ENCODE data around the gene TNFRSF13B.

Gene TNFRSF13B

DNA sequence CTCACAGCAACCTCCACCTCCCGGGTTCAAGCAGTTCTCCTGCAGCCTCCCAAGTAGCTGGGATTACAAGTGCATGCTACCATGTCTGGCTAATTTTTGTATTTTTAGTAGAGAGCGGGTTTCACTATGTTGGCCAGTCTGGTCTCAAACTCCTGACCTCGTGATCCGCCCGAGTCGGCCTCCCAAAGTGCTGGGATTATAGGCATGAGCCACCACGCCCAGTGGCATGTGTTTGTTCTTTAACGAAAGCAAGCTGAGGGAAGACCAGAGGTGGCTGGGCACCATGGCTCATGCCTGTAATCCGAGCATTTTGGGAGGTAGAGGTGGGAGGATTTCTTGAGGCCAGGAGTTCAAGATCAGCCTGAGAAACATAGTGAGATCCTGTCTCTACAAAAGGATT, 18.1 kb downstream of the TNFRSF13B start:
- no peak for DNase-seq

DNA sequence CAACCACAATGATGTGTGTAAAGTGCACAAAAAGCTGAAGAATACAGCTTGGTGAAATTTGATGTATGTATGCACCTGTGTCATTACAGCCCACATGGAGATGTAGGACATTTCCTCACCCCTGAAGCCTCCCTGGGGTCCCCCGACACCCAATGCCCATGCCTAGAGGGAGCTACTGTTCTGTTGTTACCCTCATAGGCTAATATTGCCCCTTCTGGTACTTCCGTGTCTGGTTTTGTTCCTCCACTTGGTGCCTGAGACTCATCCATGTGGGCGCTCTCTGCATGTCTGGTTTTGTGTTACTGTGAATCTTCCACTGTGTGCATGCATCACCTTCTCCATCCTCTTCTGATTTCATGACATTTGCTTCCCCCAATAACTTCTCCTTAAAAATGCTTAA, 18.6 kb downstream of the TNFRSF13B start:
- no peak for DNase-seq

- no peak for DNase-seq
Observed at GRCh38 chr17:16952401-16952800, 19.5 kb downstream of the TNFRSF13B start.

GRCh38 chr17:16950488-16950887, 21.4 kb downstream of the TNFRSF13B start:
- DNase-seq, result no peak

DNA sequence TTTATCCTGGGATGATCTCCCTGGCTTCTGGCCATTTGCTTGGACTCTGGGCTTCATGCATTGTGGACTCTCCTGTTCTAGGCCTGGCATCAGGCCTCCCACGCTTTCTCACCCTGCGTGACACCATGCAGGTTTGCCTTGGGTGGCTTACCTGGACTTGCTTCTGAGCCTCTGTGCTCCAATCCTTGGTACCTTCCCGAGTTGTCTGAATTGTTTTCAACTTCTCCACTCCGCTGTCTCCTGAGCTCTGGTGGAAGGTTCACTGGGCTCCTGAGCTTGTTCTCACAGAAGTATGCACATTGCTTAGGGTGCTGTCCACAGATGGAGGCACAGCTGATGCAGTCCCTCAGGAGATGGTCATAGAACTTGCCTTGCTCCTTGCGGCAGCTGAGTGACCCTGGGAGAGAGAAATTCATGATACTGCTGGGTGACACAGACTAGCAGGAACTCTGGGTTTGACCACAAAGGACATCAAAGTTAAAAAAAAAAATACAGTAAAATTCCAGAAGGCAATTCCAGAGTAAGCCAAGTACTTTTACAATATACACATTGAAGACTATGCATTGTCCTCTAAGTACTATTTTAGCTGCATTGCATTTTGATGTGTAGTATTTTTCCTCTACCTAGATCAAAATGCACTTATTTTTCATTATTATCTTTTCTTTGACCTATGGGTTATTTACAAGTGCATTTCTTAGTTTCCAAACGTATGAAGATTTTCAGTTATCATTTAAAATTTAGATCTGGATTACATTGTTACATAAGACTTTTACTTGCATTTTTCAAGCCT, 23.1 kb downstream of the TNFRSF13B start:
- no peak for DNase-seq

GRCh38 chr17:16947470-16947869, 24.4 kb downstream of the TNFRSF13B start:
- no peak for DNase-seq

GRCh38 chr17:16945663-16946218, 26.2 kb downstream of the TNFRSF13B start:
- DNase-seq, result no peak

DNA sequence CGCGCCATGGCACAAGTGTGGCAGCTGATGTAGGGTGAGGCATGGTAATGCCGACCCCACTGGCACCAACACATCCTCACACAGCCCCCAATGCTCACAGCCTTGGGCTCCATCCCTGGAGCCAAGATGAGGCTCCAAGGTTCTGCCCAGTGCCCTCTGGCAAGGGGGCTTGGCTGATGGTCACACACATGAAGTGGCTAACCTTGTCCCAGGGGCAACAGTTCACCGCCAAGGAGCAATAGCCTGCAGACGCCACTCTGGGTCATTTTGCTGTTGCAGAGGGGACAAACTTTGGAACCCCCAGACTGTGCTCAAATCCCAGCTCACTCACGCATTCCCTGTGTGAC, 26.8 kb downstream of the TNFRSF13B start:
- DNase-seq, result no peak

DNA sequence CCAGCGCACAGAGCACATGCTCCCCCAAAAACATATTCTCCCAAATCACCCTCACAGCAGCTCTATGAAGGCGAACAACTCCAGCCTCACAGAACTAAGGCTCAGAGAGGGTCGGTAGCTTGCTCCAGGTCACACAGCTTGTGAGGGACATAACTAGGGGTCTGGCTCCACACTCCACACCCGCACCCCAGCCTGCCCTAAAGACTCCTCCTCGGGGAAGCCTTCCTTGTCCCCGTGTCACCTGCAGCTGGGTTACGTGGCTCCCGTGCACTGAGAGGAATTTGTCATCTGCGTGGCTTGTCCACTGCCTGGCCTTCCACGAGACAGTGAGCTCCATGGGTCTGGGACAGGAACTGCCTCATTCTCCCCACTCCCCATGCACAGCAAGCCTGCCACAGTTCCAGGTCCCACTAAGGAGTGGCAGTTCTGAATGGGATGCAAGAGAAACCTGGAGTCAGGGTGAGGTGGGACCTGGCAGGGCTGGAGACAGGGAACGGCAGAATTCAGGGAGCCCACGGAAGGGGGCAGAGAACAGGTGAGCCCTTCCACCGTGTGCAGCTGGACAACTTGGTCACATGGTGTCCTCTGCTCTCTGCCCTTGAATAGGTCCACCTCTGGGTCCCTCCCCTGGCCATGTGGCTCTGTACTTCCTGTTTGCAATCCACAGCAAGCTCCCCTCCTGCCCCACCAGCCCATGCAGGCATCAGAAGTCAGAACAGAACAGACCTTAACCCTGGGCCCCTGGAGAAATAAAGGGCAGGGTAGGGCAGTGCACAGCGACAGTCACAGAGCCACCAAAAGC, 27.4 kb downstream of the TNFRSF13B start:
- no peak for DNase-seq

GRCh38 chr17:16943541-16944333, 28.2 kb downstream of the TNFRSF13B start:
- no peak for DNase-seq

DNA sequence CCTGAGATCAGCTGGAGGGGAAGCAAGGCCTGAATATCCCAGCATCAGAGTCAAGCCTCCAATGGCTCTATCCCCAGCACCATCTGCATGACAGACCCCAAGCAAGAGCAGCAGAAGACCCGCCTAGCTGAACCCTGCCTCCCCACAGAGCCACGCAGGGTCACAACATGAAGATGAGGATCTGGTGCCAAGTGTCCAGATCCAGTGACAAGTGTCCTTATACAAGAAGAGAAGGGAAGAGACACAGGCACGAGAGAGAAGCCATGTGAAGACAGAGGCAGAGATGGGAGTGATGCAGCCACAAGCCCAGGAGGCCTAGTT, 28.9 kb downstream of the TNFRSF13B start:
- no peak for DNase-seq

GRCh38 chr17:16942141-16943031, 29.5 kb downstream of the TNFRSF13B start:
- DNase-seq, result no peak

GRCh38 chr17:16941072-16942036, 30.6 kb downstream of the TNFRSF13B start:
- DNase-seq, result peak; percentile 13

GRCh38 chr17:16940116-16940881, 31.6 kb downstream of the TNFRSF13B start:
- DNase-seq, result peak; percentile 31

- no peak for DNase-seq
Observed at GRCh38 chr17:16939606-16940115, 32.3 kb downstream of the TNFRSF13B start.

- no peak for DNase-seq
Observed at GRCh38 chr17:16939208-16939576, 32.7 kb downstream of the TNFRSF13B start.

- DNase-seq, result peak; percentile 11
Observed at GRCh38 chr17:16938496-16939207, 33.3 kb downstream of the TNFRSF13B start.

DNA sequence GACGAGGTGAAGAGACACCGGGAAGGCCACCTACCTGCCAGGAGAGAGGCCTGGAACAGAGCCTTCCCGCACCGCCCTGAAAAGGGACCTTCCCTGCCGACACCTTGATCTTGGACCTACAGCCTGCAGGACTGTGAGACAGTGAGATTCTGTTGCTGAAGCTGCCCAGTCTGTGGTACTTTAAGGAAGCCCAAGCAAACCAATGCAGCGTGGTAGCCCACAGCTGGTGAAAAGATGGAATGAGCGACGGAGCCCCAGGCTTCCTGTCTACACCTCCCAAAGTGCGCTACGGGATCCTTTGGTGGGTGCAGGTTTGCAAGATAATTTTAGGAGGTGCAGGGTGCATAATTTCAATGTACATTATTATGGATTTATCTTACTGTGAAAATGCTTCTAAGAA, 33.9 kb downstream of the TNFRSF13B start:
- no peak for DNase-seq

DNA sequence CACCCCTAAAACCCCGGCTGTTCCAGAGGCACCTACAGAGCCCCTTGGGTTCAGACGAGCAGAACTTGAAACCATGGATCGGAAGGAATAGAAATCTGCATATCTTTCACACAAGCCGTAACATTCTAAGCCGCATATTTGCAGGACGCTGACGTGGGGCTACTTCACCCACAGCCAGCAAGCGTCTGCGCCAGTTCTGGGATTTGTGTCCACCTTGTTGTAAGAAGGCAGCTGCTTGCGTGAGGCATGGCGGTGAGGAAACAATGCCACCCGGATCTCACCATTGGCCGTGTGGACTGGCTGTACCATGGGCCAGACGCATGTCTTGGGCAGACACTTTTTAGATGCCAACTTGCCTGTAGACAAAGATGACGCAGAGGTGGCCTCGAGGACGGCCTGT, 34.5 kb downstream of the TNFRSF13B start:
- DNase-seq, result no peak

All from eye (tissue), 1 donor.